A549 (cell line): ENCODE data around the gene CCDC142. TPM values are rescaled to one million over a fixed set of nuclear protein-coding genes. Genes with fewer than 3 reads are reported as not detected.

ENCODE experiments used
- ATAC-seq, 2 experiments: fragments of 200-7000 bp in 1 of 2; fragments of >200 bp in 1 of 2; cut with Nextera tagmentation in 1 of 2; cut with Tn5 transposase in 1 of 2; 3 replicates each; pipeline versions ENCODE4 v1.8.0 to v1.9.1; 2018 to 2020; ENCODE audit warnings: mild to moderate bottlenecking in 1 of 2, moderate library complexity in 1 of 2
- CTCF ChIA-PET: fragments of 300-600 bp; sonication (Branson Sonifier 250); formaldehyde crosslinking; extraction: SDS; loops from one replicate; lab custom pipeline; 2021; ENCODE audit warnings: antibody characterized with exemption, inconsistent platforms; lab: Yijun Ruan, JAX
- POLR2A ChIA-PET: fragments of 350-600 bp; formaldehyde crosslinking; extraction: SDS; loops from one replicate; lab custom pipeline; 2021; ENCODE audit warnings: antibody characterized with exemption, inconsistent platforms; lab: Yijun Ruan, JAX
- DNase-seq, 2 experiments: peaks; one replicate each; pipeline versions ENCODE4 v3.0.0 to v3.0.0-alpha.2; 2011 to 2016; ENCODE audit warnings: low read depth in 1 of 2, low spot score in 1 of 2
- FAIRE-seq: peaks from 2 replicates; lab custom pipeline; 2011; peaks lifted over from hg19 to GRCh38; lab: Jason Lieb, UNC
- H3K27ac ChIP-seq, 2 experiments: fragments of >200 bp; sonication (Bioruptor Twin); formaldehyde crosslinking; 3 replicates each; pipeline ENCODE4 v1.5.1; 2016 to 2017
- H3K4me1 ChIP-seq: fragments of >200 bp; sonication (Bioruptor Twin); formaldehyde crosslinking; 3 replicates; pipeline ENCODE4 v1.6.1; 2016
- H3K4me2 ChIP-seq: fragments of >200 bp; sonication (Bioruptor Twin); formaldehyde crosslinking; 3 replicates; pipeline ENCODE4 v1.6.1; 2016
- H3K4me3 ChIP-seq: fragments of >200 bp; sonication (Bioruptor Twin); formaldehyde crosslinking; 3 replicates; pipeline ENCODE4 v1.5.1; 2016
- H3K9me3 ChIP-seq: fragments of >200 bp; sonication (Bioruptor Twin); formaldehyde crosslinking; 3 replicates; pipeline ENCODE4 v1.6.1; 2016
- BHLHE40 ChIP-seq: IDR thresholded peaks from 2 replicates; pipeline ENCODE4 v1.6.1; 2012; ENCODE audit warnings: low read depth, low read length, inconsistent platforms
- CBX8 ChIP-seq: fragments of 200-600 bp; sonication (generic); IDR thresholded peaks from 2 replicates; pipeline ENCODE4 v1.6.1; 2016
- CEBPB ChIP-seq, 2 experiments: fragments of >200 bp in 1 of 2; sonication (Bioruptor Twin) in 1 of 2; formaldehyde crosslinking in 1 of 2; IDR thresholded peaks; 2 replicates each; pipeline ENCODE4 v1.6.1; 2012 to 2016
- EHMT2 ChIP-seq: fragments of 200-600 bp; sonication (generic); IDR thresholded peaks from 2 replicates; pipeline ENCODE4 v1.6.1; 2016; ENCODE audit warnings: antibody characterized with exemption, low read depth, mild to moderate bottlenecking, moderate library complexity
- FOSL2 ChIP-seq, 2 experiments: fragments of 450-650 bp in 1 of 2; fragments of >200 bp in 1 of 2; sonication (Bioruptor Twin) in 1 of 2; formaldehyde crosslinking; IDR thresholded peaks; 2 replicates each; pipeline versions ENCODE4 v1.5.0 to v1.6.1; 2016 to 2020; ENCODE audit warnings: mild to moderate bottlenecking in 1 of 2, moderate library complexity in 1 of 2
- FOXS1 ChIP-seq: fragments of 250-450 bp; sonication (Bioruptor Pico); IDR thresholded peaks from 2 replicates; pipeline ENCODE4 v1.5.0; 2020; ENCODE audit warnings: mild to moderate bottlenecking, moderate library complexity
- GATA3 ChIP-seq: IDR thresholded peaks from 2 replicates; pipeline ENCODE4 v1.6.1; 2012; ENCODE audit warnings: borderline replicate concordance
- HDAC2 ChIP-seq: fragments of 200-600 bp; sonication (generic); IDR thresholded peaks from 2 replicates; pipeline ENCODE4 v1.6.1; 2016
- HEYL ChIP-seq: fragments of 250-450 bp; sonication (Bioruptor Pico); IDR thresholded peaks from 2 replicates; pipeline ENCODE4 v1.8.0; 2021; ENCODE audit warnings: mild to moderate bottlenecking, moderate library complexity
- HOXA7 ChIP-seq: fragments of 250-450 bp; sonication (Bioruptor Pico); IDR thresholded peaks from 2 replicates; pipeline ENCODE4 v1.5.0; 2020; ENCODE audit warnings: mild to moderate bottlenecking, moderate library complexity
- JUNB ChIP-seq: fragments of >200 bp; sonication (Bioruptor Twin); formaldehyde crosslinking; IDR thresholded peaks from 2 replicates; pipeline ENCODE4 v1.6.1; 2016
- KDM5A ChIP-seq: fragments of 200-600 bp; sonication (generic); IDR thresholded peaks from 2 replicates; pipeline ENCODE4 v1.6.1; 2016; ENCODE audit warnings: antibody characterized with exemption, mild to moderate bottlenecking
- POLR2AphosphoS2 ChIP-seq: conservative IDR thresholded peaks from 2 replicates; pipeline ENCODE4 v1.6.1; 2012; ENCODE audit warnings: low read length, improper control_type of control experiment, inconsistent platforms
- RAD21 ChIP-seq, 2 experiments: fragments of >200 bp in 1 of 2; sonication (Bioruptor Twin) in 1 of 2; formaldehyde crosslinking in 1 of 2; IDR thresholded peaks in 1 of 2; conservative IDR thresholded peaks in 1 of 2; 2 replicates in 1 of 2; 3 replicates in 1 of 2; pipeline ENCODE4 v1.6.1; 2012 to 2018; ENCODE audit warnings: inconsistent platforms in 1 of 2
- SMC3 ChIP-seq: fragments of >200 bp; sonication (Bioruptor Twin); formaldehyde crosslinking; IDR thresholded peaks from 3 replicates; pipeline ENCODE4 v1.6.1; 2018; ENCODE audit warnings: inconsistent platforms
- SREBF2 ChIP-seq: fragments of 450-650 bp; IDR thresholded peaks from 2 replicates; pipeline ENCODE4 v1.6.1; 2014; ENCODE audit warnings: mild to moderate bottlenecking, moderate library complexity
- TFCP2L1 ChIP-seq: fragments of 250-450 bp; sonication (Bioruptor Pico); IDR thresholded peaks from 2 replicates; pipeline ENCODE4 v1.5.0; 2021; ENCODE audit warnings: mild to moderate bottlenecking
- ZC3H11A ChIP-seq: fragments of 450-650 bp; IDR thresholded peaks from 2 replicates; pipeline ENCODE4 v1.6.1; 2014; ENCODE audit warnings: antibody characterized with exemption, mild to moderate bottlenecking
- WGBS: methylation state at CpG from one replicate; pipeline ENCODE4 v1.1.6; 2017; ENCODE audit errors: missing lambda C conversion rate; 5-methylcytosine and 5-hydroxymethylcytosine counted together
- polyA plus RNA-seq, 4 experiments: library from polyadenylated mRNA; depleted of rRNA in 3 of 4; stranded (reverse); fragments of >200 nt; fragmentation: RNase III in 1 of 4; extraction: RNeasy Plus Mini Kit Qiagen cat#74134 plus additional on column Dnase treatment in 1 of 4; gene quantifications; 2 replicates in 3 of 4; 3 replicates in 1 of 4; pipeline ENCODE4 v1.2.3, GENCODE V29; 2011 to 2017
- TF ChIP-seq, protein P1 (sequence below): IDR thresholded peaks from 2 replicates; pipeline ENCODE4 v1.6.1; 2012; ENCODE audit warnings: low read depth, borderline replicate concordance
- TF ChIP-seq, protein P2 (sequence below): IDR thresholded peaks from 2 replicates; pipeline ENCODE4 v1.6.1; 2012
- TF ChIP-seq, protein P3 (sequence below): fragments of 450-650 bp; IDR thresholded peaks from 2 replicates; pipeline ENCODE4 v1.6.1; 2014; ENCODE audit warnings: antibody characterized with exemption
- TF ChIP-seq, protein P4 (sequence below): fragments of >200 bp; sonication (Bioruptor Twin); formaldehyde crosslinking; IDR thresholded peaks from 3 replicates; pipeline ENCODE4 v1.5.1; 2016

The CCDC142 gene
- polyA plus RNA-seq, 2 of the 4 experiments (the other 2 are of a cell fraction), result 6.8 to 12.8 TPM

DNA sequence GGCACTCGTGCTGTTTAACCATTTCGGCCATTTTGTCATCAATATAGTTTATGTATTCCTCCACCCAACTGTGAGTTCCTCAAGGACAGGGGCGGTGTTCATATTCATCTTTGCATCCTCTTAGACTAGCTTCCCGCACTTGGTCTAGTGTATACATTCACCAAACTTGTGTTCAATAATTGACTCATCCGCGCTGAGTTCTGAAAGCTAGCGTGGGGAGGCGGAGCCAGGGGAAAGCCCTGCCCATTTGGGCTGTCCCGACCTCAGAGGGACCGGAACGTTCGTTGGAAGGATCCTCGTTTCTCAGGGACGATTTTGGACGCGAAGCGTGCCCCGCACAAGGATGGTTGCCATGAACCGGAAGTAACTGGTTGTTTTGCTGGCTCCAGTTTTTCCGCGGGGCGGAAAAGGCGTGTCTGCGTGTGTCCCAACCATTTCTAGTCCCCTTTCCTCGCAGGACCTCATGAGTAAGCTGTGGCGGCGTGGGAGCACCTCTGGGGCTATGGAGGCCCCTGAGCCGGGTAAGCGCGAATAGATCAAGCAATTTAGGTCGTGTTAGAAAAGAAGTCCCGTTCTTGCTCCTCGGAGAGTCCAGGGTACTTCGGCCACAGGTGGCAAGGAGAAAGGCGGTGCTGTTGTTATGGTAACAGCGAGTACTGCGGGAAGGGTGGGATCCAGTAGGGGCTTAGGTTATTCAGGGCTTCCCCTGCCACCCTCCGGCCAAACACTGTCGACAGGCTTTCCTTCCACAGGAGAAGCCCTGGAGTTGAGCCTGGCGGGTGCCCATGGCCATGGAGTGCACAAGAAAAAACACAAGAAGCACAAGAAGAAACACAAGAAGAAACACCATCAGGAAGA is 27.9 kb downstream of the CCDC142 start, which contains the start of gene INO80B (continued):
- TF ChIP-seq, protein P1, sequence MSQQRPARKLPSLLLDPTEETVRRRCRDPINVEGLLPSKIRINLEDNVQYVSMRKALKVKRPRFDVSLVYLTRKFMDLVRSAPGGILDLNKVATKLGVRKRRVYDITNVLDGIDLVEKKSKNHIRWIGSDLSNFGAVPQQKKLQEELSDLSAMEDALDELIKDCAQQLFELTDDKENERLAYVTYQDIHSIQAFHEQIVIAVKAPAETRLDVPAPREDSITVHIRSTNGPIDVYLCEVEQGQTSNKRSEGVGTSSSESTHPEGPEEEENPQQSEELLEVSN, result peak; percentile 70
- TF ChIP-seq JUNB, result no peak
- 0 out of 2 replicates have a peak, but pooled peaks have one; percentile 59 for TF ChIP-seq KDM5A
- no peak; the same call in 1 of the 2 replicates for TF ChIP-seq HDAC2
- no peak for TF ChIP-seq POLR2AphosphoS2
- TF ChIP-seq SREBF2, result no peak
- no peak for TF ChIP-seq FOSL2 (IDR thresholded peaks at IDR 0.05)
- peak; percentile 66 for TF ChIP-seq FOSL2 (CRISPR knock-in tag; IDR thresholded peaks at IDR 0.05)
- TF ChIP-seq, protein P2, sequence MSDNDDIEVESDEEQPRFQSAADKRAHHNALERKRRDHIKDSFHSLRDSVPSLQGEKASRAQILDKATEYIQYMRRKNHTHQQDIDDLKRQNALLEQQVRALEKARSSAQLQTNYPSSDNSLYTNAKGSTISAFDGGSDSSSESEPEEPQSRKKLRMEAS, result peak; percentile 98
- TF ChIP-seq RAD21 (conservative IDR thresholded peaks at IDR 0.05 in 1 of 2, IDR thresholded peaks at IDR 0.05 in 1 of 2), result peak in 1 of 2 experiments; percentile 39; a peak in 3 of 5 replicates
- TF ChIP-seq SMC3, result peak; percentile 44
- TF ChIP-seq CEBPB (IDR thresholded peaks at IDR 0.05), result peak in 1 of 2 experiments; percentile 54; a peak in 1 of 4 replicates
- TF ChIP-seq ZC3H11A, result peak; percentile 38; the same call in 1 of the 2 replicates

DNA sequence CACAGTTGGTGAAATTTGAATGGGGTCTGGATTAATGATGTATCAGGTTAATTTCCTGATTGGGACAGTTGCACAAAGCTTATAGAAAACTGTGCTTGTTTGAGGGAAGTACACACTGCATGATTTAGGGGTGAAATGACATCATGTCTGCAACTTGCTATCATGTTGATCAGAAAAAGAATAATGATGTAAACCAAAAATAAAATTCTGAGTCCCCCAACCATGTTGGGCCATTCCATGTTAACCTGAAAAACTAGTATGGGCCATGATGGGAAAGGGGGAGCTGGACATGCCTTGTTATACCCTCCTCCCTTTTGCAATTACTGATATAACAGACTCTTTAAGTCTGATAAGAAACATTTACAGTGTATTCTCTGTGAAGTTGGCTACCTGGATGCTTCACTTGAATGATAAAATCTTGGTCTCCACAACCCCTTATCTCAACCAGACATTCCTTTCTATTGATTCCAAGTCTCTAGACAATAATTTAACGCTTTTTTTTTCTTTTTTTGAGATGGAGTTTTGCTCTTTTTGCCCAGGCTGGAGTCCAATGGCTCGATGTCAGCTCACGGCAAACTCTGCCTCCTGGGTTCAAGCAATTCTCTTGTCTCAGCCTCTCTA is 32.1 kb downstream of the CCDC142 start:
- Histone ChIP-seq H3K27ac (no peak overlapping the region), H3K4me1 (peaks cover 14% of the 10 kb centered on the region), H3K9me3 (no peaks in the 10 kb centered on the region), H3K4me3 (no peak overlapping the region), H3K4me2 (no peak overlapping the region)
- FAIRE-seq, result no peak
- ChIA-PET CTCF (interaction anchor here (0.6 to 1.0 kb wide), 2 partner anchors 10 to 204 kb away, joined by 3 read pairs; no protein-coding TSS in a partner anchor), POLR2A (no interaction called here)
- TF ChIP-seq FOXS1, result no peak
- TF ChIP-seq, protein P3, sequence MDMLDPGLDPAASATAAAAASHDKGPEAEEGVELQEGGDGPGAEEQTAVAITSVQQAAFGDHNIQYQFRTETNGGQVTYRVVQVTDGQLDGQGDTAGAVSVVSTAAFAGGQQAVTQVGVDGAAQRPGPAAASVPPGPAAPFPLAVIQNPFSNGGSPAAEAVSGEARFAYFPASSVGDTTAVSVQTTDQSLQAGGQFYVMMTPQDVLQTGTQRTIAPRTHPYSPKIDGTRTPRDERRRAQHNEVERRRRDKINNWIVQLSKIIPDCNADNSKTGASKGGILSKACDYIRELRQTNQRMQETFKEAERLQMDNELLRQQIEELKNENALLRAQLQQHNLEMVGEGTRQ, result no peak
- TF ChIP-seq BHLHE40, result no peak
- TF ChIP-seq HOXA7 (CRISPR knock-in tag), result no peak
- no peak for TF ChIP-seq GATA3
- no peak for TF ChIP-seq TFCP2L1 (CRISPR knock-in tag)
- TF ChIP-seq CBX8, result no peak
- TF ChIP-seq EHMT2, result no peak
- no peak for TF ChIP-seq HEYL
- TF ChIP-seq, protein P4, sequence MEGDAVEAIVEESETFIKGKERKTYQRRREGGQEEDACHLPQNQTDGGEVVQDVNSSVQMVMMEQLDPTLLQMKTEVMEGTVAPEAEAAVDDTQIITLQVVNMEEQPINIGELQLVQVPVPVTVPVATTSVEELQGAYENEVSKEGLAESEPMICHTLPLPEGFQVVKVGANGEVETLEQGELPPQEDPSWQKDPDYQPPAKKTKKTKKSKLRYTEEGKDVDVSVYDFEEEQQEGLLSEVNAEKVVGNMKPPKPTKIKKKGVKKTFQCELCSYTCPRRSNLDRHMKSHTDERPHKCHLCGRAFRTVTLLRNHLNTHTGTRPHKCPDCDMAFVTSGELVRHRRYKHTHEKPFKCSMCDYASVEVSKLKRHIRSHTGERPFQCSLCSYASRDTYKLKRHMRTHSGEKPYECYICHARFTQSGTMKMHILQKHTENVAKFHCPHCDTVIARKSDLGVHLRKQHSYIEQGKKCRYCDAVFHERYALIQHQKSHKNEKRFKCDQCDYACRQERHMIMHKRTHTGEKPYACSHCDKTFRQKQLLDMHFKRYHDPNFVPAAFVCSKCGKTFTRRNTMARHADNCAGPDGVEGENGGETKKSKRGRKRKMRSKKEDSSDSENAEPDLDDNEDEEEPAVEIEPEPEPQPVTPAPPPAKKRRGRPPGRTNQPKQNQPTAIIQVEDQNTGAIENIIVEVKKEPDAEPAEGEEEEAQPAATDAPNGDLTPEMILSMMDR, result no peak
- ATAC-seq, result no peak
- DNase-seq, result no peak
- WGBS, result 66% methylated on average over 3 of the region's 3 CpGs
